PC-3 (cell line): ENCODE measurements around the gene MN1.

Experiments
- CTCF ChIP-seq: fragments of 300-600 bp; sonication (generic); conservative IDR thresholded peaks from 2 replicates; pipeline ENCODE4 v1.5.1; 2017; ENCODE audit warnings: antibody characterized with exemption, low read depth, mild to moderate bottlenecking, low read length
- EZH2phosphoT487 ChIP-seq: fragments of 300-600 bp; sonication (generic); IDR thresholded peaks from 2 replicates; pipeline ENCODE4 v1.6.1; 2018; ENCODE audit warnings: mild to moderate bottlenecking, antibody characterized with exemption, low read length, borderline replicate concordance

- TF ChIP-seq CTCF (no peak), EZH2phosphoT487 (no peak)
Measured at GRCh38 chr22:27790376-27791158, 11.0 kb downstream of the MN1 start.
